Spleen (tissue), 11 donors: ENCODE data around the gene TCHP. TPM values are rescaled to one million over a fixed set of nuclear protein-coding genes. Genes with fewer than 3 reads are reported as not detected.
"Not testable (repeated sequence)": the region's sequence is repeated elsewhere in the genome, so short reads cannot be mapped to it uniquely, and the experiment has no call there.

Experiments
- DNase-seq: peaks from one replicate; pipeline ENCODE4 v3.0.0-alpha.2; 2020
- H3K27ac ChIP-seq, 8 donors: fragments of 200-600 bp; sonication (generic) in 7 of 8; 1 replicate in 4 of 8; 2 replicates in 4 of 8; pipeline versions ENCODE4 v1.5.0 to v1.8.0; 2016 to 2021; ENCODE audit warnings: inconsistent platforms in 4 of 8, mild to moderate bottlenecking in 4 of 8, moderate library complexity in 1 of 8
- H3K27me3 ChIP-seq, 7 donors: fragments of 200-600 bp; sonication (generic) in 6 of 7; replicated peaks in 1 of 7; 1 replicate in 4 of 7; 2 replicates in 3 of 7; pipeline versions ENCODE4 v1.5.0 to v1.8.0; 2016 to 2021; ENCODE audit warnings: inconsistent platforms in 3 of 7, mild to moderate bottlenecking in 1 of 7
- H3K36me3 ChIP-seq, 6 donors: fragments of 200-600 bp; sonication (generic) in 5 of 6; 1 replicate in 4 of 6; 2 replicates in 2 of 6; pipeline versions ENCODE4 v1.5.0 to v1.8.0; 2016 to 2021; ENCODE audit warnings: inconsistent platforms in 2 of 6
- H3K4me1 ChIP-seq, 6 donors: fragments of 200-600 bp; sonication (generic) in 5 of 6; 1 replicate in 3 of 6; 2 replicates in 3 of 6; pipeline versions ENCODE4 v1.5.0 to v1.8.0; 2016 to 2021; ENCODE audit warnings: inconsistent platforms in 3 of 6
- H3K4me3 ChIP-seq, 8 donors: fragments of 200-600 bp; sonication (generic) in 7 of 8; 1 replicate in 4 of 8; 2 replicates in 4 of 8; pipeline versions ENCODE4 v1.5.0 to v1.8.0; 2016 to 2021; ENCODE audit warnings: inconsistent platforms in 4 of 8, mild to moderate bottlenecking in 4 of 8, moderate library complexity in 2 of 8
- H3K9me3 ChIP-seq, 8 donors: fragments of 200-600 bp; sonication (generic) in 7 of 8; 1 replicate in 4 of 8; 2 replicates in 4 of 8; pipeline versions ENCODE4 v1.5.0 to v1.8.0; 2016 to 2021; ENCODE audit warnings: inconsistent platforms in 4 of 8
- CTCF ChIP-seq, 11 experiments: fragments of 200-600 bp in 7 of 11; fragments of 450-650 bp in 4 of 11; sonication (generic) in 4 of 11; IDR thresholded peaks in 8 of 11; conservative IDR thresholded peaks in 3 of 11; 1 replicate in 7 of 11; 2 replicates in 4 of 11; pipeline versions ENCODE4 v1.4.0 to v1.8.0; 2016 to 2021; ENCODE audit warnings: antibody characterized with exemption in 11 of 11, inconsistent platforms in 4 of 11, mild to moderate bottlenecking in 1 of 11
- POLR2A ChIP-seq, 3 donors: fragments of 450-650 bp; IDR thresholded peaks; one replicate each; pipeline ENCODE4 v1.5.1; 2017; ENCODE audit warnings: antibody characterized with exemption in 3 of 3, mild to moderate bottlenecking in 1 of 3
- POLR2AphosphoS5 ChIP-seq, 3 donors: sonication (generic); formaldehyde crosslinking; IDR thresholded peaks; one replicate each; pipeline ENCODE4 v1.5.1; 2017; ENCODE audit warnings: antibody characterized with exemption in 3 of 3
- WGBS, 5 donors: extraction: QIAGEN DNeasy Blood & Tissue Kit in 3 of 5; methylation state at CpG; one replicate each; pipeline versions ENCODE4 v1.1.5 to v1.1.7; 2013 to 2018; 5-methylcytosine and 5-hydroxymethylcytosine counted together
- intact Hi-C: fragments of 100-400 bp; cut with DNase I; formaldehyde crosslinking; loops from one replicate; pipeline ENCODE4 v1.15.0; 2023; ENCODE audit warnings: low total_unique reads
- polyA plus RNA-seq, 3 donors: library from polyadenylated mRNA; stranded (reverse); fragments of 200-250 nt; gene quantifications; one replicate each; pipeline ENCODE4 v1.2.1, GENCODE V29; 2013
- total RNA-seq, 7 donors: library from RNA; depleted of rRNA in 3 of 7; stranded (reverse); fragments of >200 nt in 3 of 7; fragmentation: NEBNext Ultra II Directional in 4 of 7; extraction: Animal tissue kit (Norgen Biotek cat#: 25700) in 4 of 7; gene quantifications; one replicate each; pipeline versions ENCODE4 v1.1.0 to v1.2.1, GENCODE V29; 2016 to 2021
- donor health status: healthy with polysubstance abuse.
- donor health status: DM: no; HTN: no; CAD: no; lungs with moderate emphysema.
- donor health status: DM: no; HTN: no; CAD: no.
- donor health status: Bipolar disorder and iron deficiency.
- donor health status: healthy.
- donor health status: DM: no; HTN: no; CAD: no.
- donor health status: DM: yes; HTN: yes; CAD: no.

The TCHP gene
- total and polyA plus RNA-seq, 10 donors = 7.3 to 35.9 (median 24.5) TPM

GRCh38 chr12:109896188-109896587, 3.9 kb upstream of the TCHP start:
- TF ChIP-seq CTCF (IDR thresholded peaks at IDR 0.05 in 8 of 11, conservative IDR thresholded peaks at IDR 0.05 in 3 of 11) = no peak
- TF ChIP-seq POLR2AphosphoS5 (IDR thresholded peaks at IDR 0.05) = no peak
- TF ChIP-seq POLR2A (IDR thresholded peaks at IDR 0.05) = no peak
- no peaks in the 10 kb centered on the region for H3K27me3 ChIP-seq
- no peak overlapping the region for H3K27ac ChIP-seq
- intact Hi-C loops = no loop called here
- no peak for DNase-seq
- no peak overlapping the region for H3K4me3 ChIP-seq
- H3K9me3 ChIP-seq = no peaks in the 10 kb centered on the region
- peaks cover 9 to 43% (median 30%) of the 10 kb centered on the region in 6 donors for H3K4me1 ChIP-seq
- no peaks in the 10 kb centered on the region for H3K36me3 ChIP-seq
- 87 to 95% (median 92%) methylated on average over 6 of the region's 6 CpGs for WGBS, 5 donors

GRCh38 chr12:109897029-109897428, 3.0 kb upstream of the TCHP start:
- TF ChIP-seq CTCF (IDR thresholded peaks at IDR 0.05 in 8 of 11, conservative IDR thresholded peaks at IDR 0.05 in 3 of 11) = no peak
- TF ChIP-seq POLR2A (IDR thresholded peaks at IDR 0.05) = no peak
- no peak for TF ChIP-seq POLR2AphosphoS5 (IDR thresholded peaks at IDR 0.05)
- Histone ChIP-seq H3K4me1 (peaks cover 13 to 48% (median 39%) of the 10 kb centered on the region in 6 donors), H3K4me3 (no peak overlapping the region), H3K27ac (no peak overlapping the region), H3K9me3 (no peaks in the 10 kb centered on the region), H3K27me3 (no peaks in the 10 kb centered on the region), H3K36me3 (no peaks in the 10 kb centered on the region)
- intact Hi-C loops = no loop called here
- 78 to 85% (median 84%) methylated on average over 6 of the region's 6 CpGs for WGBS, 5 donors
- no peak for DNase-seq

GRCh38 chr12:109899345-109899744, 729 bp upstream of the TCHP start:
- Histone ChIP-seq H3K4me1 (peaks cover 13 to 42% (median 31%) of the 10 kb centered on the region in 6 donors), H3K36me3 (peaks cover 0 to 21% (median 16%) of the 10 kb centered on the region in 6 donors), H3K27ac (peak overlapping the region; percentile 66 to 90 (median 85)), H3K4me3 (peak overlapping the region in 5 of 8 donors; percentile 85 to 97 (median 91))
- DNase-seq, intact Hi-C loops, H3K9me3 ChIP-seq, H3K27me3 ChIP-seq: not testable (repeated sequence)
- WGBS, 5 donors = 87 to 95% (median 91%) methylated on average over 15 of the region's 15 CpGs

GRCh38 chr12:109900752-109901580, 892 bp downstream of the TCHP start:
- H3K4me1 ChIP-seq = peaks cover 13 to 42% (median 31%) of the 10 kb centered on the region in 6 donors
- H3K9me3 ChIP-seq = no peaks in the 10 kb centered on the region
- peaks cover 2 to 37% (median 33%) of the 10 kb centered on the region in 6 donors for H3K36me3 ChIP-seq
- intact Hi-C loops = no loop called here
- H3K4me3 ChIP-seq = peak overlapping the region; percentile 73 to 97 (median 91)
- WGBS, 5 donors = 5 to 8% (median 8%) methylated on average over 15 to 16 of the region's 16 CpGs
- peak overlapping the region in 7 of 8 donors; percentile 66 to 90 (median 85) for H3K27ac ChIP-seq
- TF ChIP-seq POLR2A (IDR thresholded peaks at IDR 0.05) = no peak
- no peak for DNase-seq
- no peaks in the 10 kb centered on the region for H3K27me3 ChIP-seq

GRCh38 chr12:109902891-109903418, 2.9 kb downstream of the TCHP start:
- DNase-seq = no peak
- intact Hi-C loops = no loop called here
- Histone ChIP-seq H3K27me3 (no peaks in the 10 kb centered on the region), H3K9me3 (no peaks in the 10 kb centered on the region), H3K4me1 (peaks cover 13 to 42% (median 31%) of the 10 kb centered on the region in 6 donors), H3K4me3 (no peak overlapping the region), H3K36me3 (peaks cover 2 to 57% (median 52%) of the 10 kb centered on the region in 6 donors), H3K27ac (no peak overlapping the region)
- TF ChIP-seq POLR2A (IDR thresholded peaks at IDR 0.05) (no peak), CTCF (IDR thresholded peaks at IDR 0.05 in 8 of 11, conservative IDR thresholded peaks at IDR 0.05 in 3 of 11) (no peak), POLR2AphosphoS5 (IDR thresholded peaks at IDR 0.05) (no peak)
- 85 to 95% (median 88%) methylated on average over 14 to 15 of the region's 15 CpGs for WGBS, 5 donors
